KMS-11 (cell line): ENCODE data around the gene SERPINA4.

ENCODE experiments used
- H2AFZ ChIP-seq: fragments of 200-600 bp; sonication (generic); 2 replicates; pipeline ENCODE4 v1.6.1; 2016; ENCODE audit warnings: antibody characterized with exemption, mixed run types, low read depth
- H3K27ac ChIP-seq: fragments of 200-600 bp; sonication (generic); 2 replicates; pipeline ENCODE4 v1.6.1; 2016; ENCODE audit warnings: mild to moderate bottlenecking, mixed run types
- H3K27me3 ChIP-seq: fragments of 200-600 bp; sonication (generic); 2 replicates; pipeline ENCODE4 v1.6.1; 2017; ENCODE audit warnings: mild to moderate bottlenecking, low read depth, mixed run types, moderate library complexity; ENCODE audit not compliant: insufficient read depth
- H3K36me3 ChIP-seq: fragments of 200-600 bp; sonication (generic); 2 replicates; pipeline ENCODE4 v1.6.1; 2017; ENCODE audit warnings: mild to moderate bottlenecking, mixed run types; ENCODE audit not compliant: insufficient read depth
- H3K4me1 ChIP-seq: fragments of 200-600 bp; sonication (generic); 2 replicates; pipeline ENCODE4 v1.6.1; 2016; ENCODE audit warnings: mild to moderate bottlenecking, low read depth, mixed run types; ENCODE audit not compliant: poor library complexity, severe bottlenecking
- H3K4me2 ChIP-seq: fragments of 200-600 bp; sonication (generic); 2 replicates; pipeline ENCODE4 v1.7.0; 2016; ENCODE audit warnings: mild to moderate bottlenecking, mixed run types
- H3K4me3 ChIP-seq: fragments of 200-600 bp; sonication (generic); IDR thresholded peaks from 2 replicates; pipeline ENCODE4 v1.6.1; 2017; ENCODE audit warnings: low read depth, low read length, mixed read lengths; ENCODE audit not compliant: insufficient read depth
- H3K79me2 ChIP-seq: fragments of 200-600 bp; sonication (generic); 2 replicates; pipeline ENCODE4 v1.6.1; 2016; ENCODE audit warnings: low read depth, mixed run types; ENCODE audit not compliant: insufficient read depth
- H3K9ac ChIP-seq: fragments of 200-600 bp; sonication (generic); 2 replicates; pipeline ENCODE4 v1.6.1; 2016; ENCODE audit warnings: mild to moderate bottlenecking, mixed run types
- H4K20me1 ChIP-seq: fragments of 200-600 bp; sonication (generic); 2 replicates; pipeline ENCODE4 v1.6.1; 2016; ENCODE audit warnings: mild to moderate bottlenecking, mixed run types; ENCODE audit not compliant: insufficient read depth
- TF ChIP-seq, protein P1 (sequence below): fragments of 200-600 bp; sonication (generic); conservative IDR thresholded peaks from 2 replicates; pipeline ENCODE4 v1.6.1; 2017; ENCODE audit warnings: low read depth, mild to moderate bottlenecking, antibody characterized with exemption, low read length, moderate library complexity, mixed read lengths

Gene SERPINA4

DNA sequence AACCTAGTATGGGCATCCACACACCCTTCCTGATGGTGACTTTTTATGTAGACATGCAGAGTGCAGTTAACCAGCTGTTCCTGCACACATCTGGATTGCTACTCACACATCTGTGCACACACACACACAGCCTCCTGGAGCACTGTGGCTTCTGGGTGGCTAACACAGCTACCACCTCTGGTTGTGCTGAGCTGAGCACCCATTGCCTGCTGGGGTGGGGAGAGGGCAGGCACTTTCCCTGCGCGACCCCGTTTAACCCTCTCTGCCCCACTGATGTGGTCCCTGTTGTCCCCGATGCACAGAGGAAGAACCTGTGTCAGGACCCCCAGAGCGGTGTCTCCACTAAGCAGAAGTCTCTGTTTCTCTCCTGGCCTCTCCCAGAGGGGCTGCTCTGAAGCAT is 36.5 kb downstream of the SERPINA4 start:
- H3K9ac ChIP-seq: no peak overlapping the region
- H3K4me1 ChIP-seq: no peaks in the 10 kb centered on the region
- no peaks in the 10 kb centered on the region for H4K20me1 ChIP-seq
- no peak overlapping the region for H3K4me3 ChIP-seq
- no peaks in the 10 kb centered on the region for H3K79me2 ChIP-seq
- no peak overlapping the region for H3K27ac ChIP-seq
- no peak overlapping the region for H3K4me2 ChIP-seq
- no peaks in the 10 kb centered on the region for H3K36me3 ChIP-seq
- H2AFZ ChIP-seq: no peak overlapping the region
- TF ChIP-seq, protein P1, sequence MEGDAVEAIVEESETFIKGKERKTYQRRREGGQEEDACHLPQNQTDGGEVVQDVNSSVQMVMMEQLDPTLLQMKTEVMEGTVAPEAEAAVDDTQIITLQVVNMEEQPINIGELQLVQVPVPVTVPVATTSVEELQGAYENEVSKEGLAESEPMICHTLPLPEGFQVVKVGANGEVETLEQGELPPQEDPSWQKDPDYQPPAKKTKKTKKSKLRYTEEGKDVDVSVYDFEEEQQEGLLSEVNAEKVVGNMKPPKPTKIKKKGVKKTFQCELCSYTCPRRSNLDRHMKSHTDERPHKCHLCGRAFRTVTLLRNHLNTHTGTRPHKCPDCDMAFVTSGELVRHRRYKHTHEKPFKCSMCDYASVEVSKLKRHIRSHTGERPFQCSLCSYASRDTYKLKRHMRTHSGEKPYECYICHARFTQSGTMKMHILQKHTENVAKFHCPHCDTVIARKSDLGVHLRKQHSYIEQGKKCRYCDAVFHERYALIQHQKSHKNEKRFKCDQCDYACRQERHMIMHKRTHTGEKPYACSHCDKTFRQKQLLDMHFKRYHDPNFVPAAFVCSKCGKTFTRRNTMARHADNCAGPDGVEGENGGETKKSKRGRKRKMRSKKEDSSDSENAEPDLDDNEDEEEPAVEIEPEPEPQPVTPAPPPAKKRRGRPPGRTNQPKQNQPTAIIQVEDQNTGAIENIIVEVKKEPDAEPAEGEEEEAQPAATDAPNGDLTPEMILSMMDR: no peak
- H3K27me3 ChIP-seq: no peaks in the 10 kb centered on the region

- H3K4me1 ChIP-seq: no peaks in the 10 kb centered on the region
Observed at GRCh38 chr14:94598506-94598815, 37.2 kb downstream of the SERPINA4 start.

DNA sequence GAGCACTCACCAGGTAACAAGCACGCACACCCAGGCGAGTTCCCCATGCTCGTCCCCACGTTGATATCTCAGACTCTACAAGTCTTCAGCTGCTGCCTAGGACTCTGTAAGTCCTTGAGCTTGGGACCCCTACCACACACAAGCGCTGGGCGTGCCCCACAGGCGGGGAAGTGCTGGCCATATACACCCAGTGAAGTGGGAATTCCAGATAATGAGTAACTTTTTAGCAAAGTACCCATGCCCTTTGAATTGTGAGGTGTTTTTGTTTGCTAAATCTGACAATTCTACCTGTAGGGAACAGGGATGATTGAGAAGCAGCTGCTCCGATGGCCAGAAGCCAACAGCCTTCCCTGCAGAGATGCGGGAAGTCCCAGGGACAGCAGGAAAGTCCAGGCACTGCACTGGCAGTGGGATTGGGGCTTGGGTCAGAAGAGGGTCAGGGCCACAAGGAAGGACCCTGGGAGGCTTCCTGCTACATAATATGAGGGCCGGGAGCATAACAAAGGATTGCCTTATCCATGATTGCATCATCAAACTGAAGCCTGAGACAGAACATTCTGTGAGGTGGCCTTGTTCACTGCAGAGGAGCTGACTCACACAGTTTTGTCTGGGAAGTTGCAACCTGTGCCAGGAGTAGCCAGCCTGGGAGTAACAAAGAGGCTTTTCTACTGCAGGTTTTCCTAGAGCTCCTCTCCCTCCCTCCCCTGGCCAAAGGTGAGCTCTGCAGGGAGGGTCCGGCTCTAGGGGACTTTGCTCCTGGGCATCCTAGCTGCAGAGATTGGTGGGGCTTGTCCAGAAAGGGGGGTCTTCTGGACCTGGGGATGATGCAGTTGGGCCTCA is 37.8 kb downstream of the SERPINA4 start:
- H3K27me3 ChIP-seq: no peaks in the 10 kb centered on the region
- no peak overlapping the region for H3K4me3 ChIP-seq
- no peak overlapping the region for H3K9ac ChIP-seq
- no peaks in the 10 kb centered on the region for H3K36me3 ChIP-seq
- H4K20me1 ChIP-seq: no peaks in the 10 kb centered on the region
- TF ChIP-seq, protein P1: no peak
- H2AFZ ChIP-seq: no peak overlapping the region
- no peak overlapping the region for H3K27ac ChIP-seq
- H3K79me2 ChIP-seq: no peaks in the 10 kb centered on the region
- H3K4me2 ChIP-seq: no peak overlapping the region
- no peaks in the 10 kb centered on the region for H3K4me1 ChIP-seq

More at GRCh38 chr14:94598506-94598815, 37.2 kb downstream of the SERPINA4 start:
- TF ChIP-seq, protein P1: no peak
- H3K79me2 ChIP-seq: no peaks in the 10 kb centered on the region
- no peaks in the 10 kb centered on the region for H3K27me3 ChIP-seq
- H3K4me3 ChIP-seq: no peak overlapping the region
- H3K27ac ChIP-seq: no peak overlapping the region
- H3K4me2 ChIP-seq: no peak overlapping the region
- H4K20me1 ChIP-seq: no peaks in the 10 kb centered on the region
- no peak overlapping the region for H3K9ac ChIP-seq
- no peak overlapping the region for H2AFZ ChIP-seq
- no peaks in the 10 kb centered on the region for H3K36me3 ChIP-seq

DNA sequence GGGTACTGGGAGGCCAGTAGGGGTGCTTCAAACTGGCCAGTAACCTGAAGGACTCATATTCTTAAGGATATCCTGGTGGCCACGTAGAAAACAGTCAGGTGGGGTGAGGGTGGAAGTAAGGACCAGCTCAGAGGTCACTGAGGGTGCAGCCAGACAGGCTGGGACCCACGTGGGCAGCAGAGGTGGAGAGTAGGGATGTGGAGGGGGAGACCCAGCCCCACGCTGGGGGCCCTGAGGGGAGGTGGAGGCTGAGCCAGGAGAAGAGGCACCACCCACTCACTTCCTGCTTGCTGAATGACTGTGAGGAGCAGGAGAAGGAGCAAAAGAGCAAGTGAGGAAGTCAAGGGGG is 38.4 kb downstream of the SERPINA4 start:
- Histone ChIP-seq H4K20me1 (no peaks in the 10 kb centered on the region), H2AFZ (no peak overlapping the region), H3K4me3 (no peak overlapping the region), H3K9ac (no peak overlapping the region), H3K36me3 (no peaks in the 10 kb centered on the region), H3K27ac (no peak overlapping the region), H3K4me1 (no peaks in the 10 kb centered on the region), H3K27me3 (no peaks in the 10 kb centered on the region), H3K4me2 (no peak overlapping the region), H3K79me2 (no peaks in the 10 kb centered on the region)
- TF ChIP-seq, protein P1: no peak
